NCI-H128 (cell line): ENCODE results near the gene ADAT3.
A peak's percentile ranks its signal among the peaks of the same experiment; 100 is the strongest.

Source experiments
- DNase-seq: peaks from one replicate; lab custom pipeline; 2025; ENCODE audit not compliant: unreplicated experiment; lab: John Stamatoyannopoulos, UW

ADAT3 gene

GRCh38 chr19:1905110-1905862, at the start of gene ADAT3, which contains the start of gene SCAMP4:
Gene ADAT3, plus strand, starts transcription at chr19:1905399. Its CDS starts 6,649 bp downstream, at chr19:1912048.
Gene SCAMP4, plus strand, starts transcription at chr19:1905399. Its CDS starts 9,621 bp downstream, at chr19:1915020.
- DNase-seq = peak; percentile 95

- no peak for DNase-seq
Observed at GRCh38 chr19:1855828-1856255, 49.4 kb upstream of the ADAT3 start.

GRCh38 chr19:1856345-1856697, 48.9 kb upstream of the ADAT3 start:
- no peak for DNase-seq

GRCh38 chr19:1856698-1857603, 48.2 kb upstream of the ADAT3 start:
- DNase-seq = no peak

- no peak for DNase-seq
Observed at GRCh38 chr19:1857648-1858326, 47.4 kb upstream of the ADAT3 start.

- DNase-seq = no peak
Observed at GRCh38 chr19:1858412-1859081, 46.7 kb upstream of the ADAT3 start.

GRCh38 chr19:1859331-1859781, 45.8 kb upstream of the ADAT3 start:
- no peak for DNase-seq

- DNase-seq = no peak
Observed at GRCh38 chr19:1860042-1860775, 45.0 kb upstream of the ADAT3 start.

GRCh38 chr19:1860821-1861598, 44.2 kb upstream of the ADAT3 start:
- DNase-seq = no peak

- DNase-seq = no peak
Observed at GRCh38 chr19:1861599-1862031, 43.6 kb upstream of the ADAT3 start.

GRCh38 chr19:1862068-1862423, 43.2 kb upstream of the ADAT3 start:
- DNase-seq = no peak

GRCh38 chr19:1862424-1863327, 42.5 kb upstream of the ADAT3 start:
- no peak for DNase-seq

GRCh38 chr19:1863328-1863637, 41.9 kb upstream of the ADAT3 start, which contains the start of gene KLF16:
Gene KLF16, minus strand, starts transcription at chr19:1863579. Its CDS starts 82 bp downstream, at chr19:1863497.
- no peak for DNase-seq

GRCh38 chr19:1863638-1864479, 41.3 kb upstream of the ADAT3 start:
- DNase-seq = peak; percentile 79

GRCh38 chr19:1864480-1865171, 40.6 kb upstream of the ADAT3 start:
- no peak for DNase-seq

- no peak for DNase-seq
Observed at GRCh38 chr19:1865172-1866010, 39.8 kb upstream of the ADAT3 start.
